MCF 10A (cell line): ENCODE data around the gene TTYH1. TPM values are rescaled to one million over a fixed set of nuclear protein-coding genes. Genes with fewer than 3 reads are reported as not detected.
"Not testable (repeated sequence)": the region's sequence is repeated elsewhere in the genome, so short reads cannot be mapped to it uniquely, and the experiment has no call there.

Experiments used
- Bru-seq: library from RNA; stranded (reverse); fragments of 400-500 nt; gene quantifications from one replicate; lab custom pipeline; 2021; lab: Mats Ljungman, UMichigan
- BruChase-seq, 2 experiments: library from RNA; stranded (reverse); fragments of 400-500 nt; gene quantifications; one replicate each; lab custom pipeline; 2021; lab: Mats Ljungman, UMichigan
- BruUV-seq: library from RNA; stranded (reverse); fragments of 400-500 nt; replicated peaks from 2 replicates; lab custom pipeline; 2021; lab: Mats Ljungman, UMichigan
- CTCF ChIA-PET: fragments of 300-600 bp; sonication (Branson Sonifier 250); formaldehyde crosslinking; extraction: SDS; loops from one replicate; lab custom pipeline; 2021; ENCODE audit warnings: antibody characterized with exemption, inconsistent platforms; lab: Yijun Ruan, JAX
- POLR2A ChIA-PET: fragments of 300-600, 350-650 bp; sonication (Branson Sonifier 250); formaldehyde crosslinking; extraction: SDS; loops from one replicate; lab custom pipeline; 2020; ENCODE audit warnings: antibody characterized with exemption, inconsistent platforms; lab: Yijun Ruan, JAX
- DNase-seq: peaks from one replicate; pipeline ENCODE4 v3.0.0-alpha.2; 2018; ENCODE audit not compliant: unreplicated experiment
- H3K27ac Mint-ChIP-seq: one replicate; pipeline ENCODE4 v1.8.0; 2022; ENCODE audit warnings: mild to moderate bottlenecking, low read depth, mixed read lengths; ENCODE audit not compliant: unreplicated experiment
- H3K27me3 Mint-ChIP-seq: one replicate; pipeline ENCODE4 v1.8.0; 2022; ENCODE audit warnings: mixed read lengths; ENCODE audit not compliant: insufficient read depth, unreplicated experiment
- H3K36me3 Mint-ChIP-seq: one replicate; pipeline ENCODE4 v1.8.0; 2022; ENCODE audit warnings: mild to moderate bottlenecking, moderate library complexity, mixed read lengths; ENCODE audit not compliant: insufficient read depth, unreplicated experiment
- H3K4me1 Mint-ChIP-seq: one replicate; pipeline ENCODE4 v1.8.0; 2022; ENCODE audit warnings: mixed read lengths; ENCODE audit not compliant: insufficient read depth, unreplicated experiment
- H3K4me3 Mint-ChIP-seq: one replicate; pipeline ENCODE4 v1.8.0; 2022; ENCODE audit warnings: mild to moderate bottlenecking, moderate library complexity, mixed read lengths; ENCODE audit not compliant: unreplicated experiment
- H3K9me3 Mint-ChIP-seq: one replicate; pipeline ENCODE4 v1.8.0; 2022; ENCODE audit warnings: mixed read lengths; ENCODE audit not compliant: unreplicated experiment
- CTCF ChIP-seq: fragments of 200-600 bp; IDR thresholded peaks from one replicate; pipeline ENCODE4 v1.8.0; 2022; ENCODE audit warnings: antibody characterized with exemption, mild to moderate bottlenecking; ENCODE audit not compliant: unreplicated experiment
- intact Hi-C: fragments of 100-400 bp; cut with micrococcal nuclease; formaldehyde crosslinking; loops from 2 replicates; pipeline ENCODE4 v1.14.1; 2022
- long read RNA-seq: library from polyadenylated mRNA; stranded (forward); transcript quantifications from one replicate; pipeline ENCODE4 v2.0.0, GENCODE V29; 2022
- total RNA-seq: library from RNA; stranded (reverse); gene quantifications from 2 replicates; pipeline ENCODE4 v1.2.3, GENCODE V29; 2022

TTYH1 gene
- total RNA-seq (not detected in 2 replicates), Bru-seq, nascent RNA (not detected), BruChase-seq, experiment 1, labeled RNA remaining after a 6-hour chase (not detected), BruChase-seq, experiment 2, labeled RNA remaining after a 2-hour chase (not detected)
- long read RNA-seq: 0 reads

GRCh38 chr19:54415208-54415900 is at the start of gene TTYH1:
Gene TTYH1, plus strand, starts transcription at chr19:54415464. Its CDS starts 89 bp downstream, at chr19:54415553.
- intact Hi-C loops: no loop called here
- H3K27me3 Mint-ChIP-seq: peaks cover 31% of the 10 kb centered on the region
- TF ChIP-seq CTCF: peak; percentile 16
- ChIA-PET POLR2A (interaction anchor here (0.6 kb wide), 1 partner anchor 103 kb away, joined by 4 read pairs; no protein-coding TSS in a partner anchor), CTCF (interaction anchor here (0.8 to 1.4 kb wide), 2 partner anchors 13 to 24 kb away, joined by 4 to 5 read pairs; no protein-coding TSS in a partner anchor)
- no peak for DNase-seq
- H3K4me3 Mint-ChIP-seq: no peak within 1 kb of the TSS
- no peaks in the 10 kb centered on the region for H3K36me3 Mint-ChIP-seq
- H3K4me1 Mint-ChIP-seq: no peaks in the 10 kb centered on the region
- no TSS peak for BruUV-seq
- no peak within 1 kb of the TSS for H3K27ac Mint-ChIP-seq
- peaks cover 32% of the 10 kb centered on the region for H3K9me3 Mint-ChIP-seq

- POLR2A ChIA-PET, DNase-seq, H3K27me3 Mint-ChIP-seq, H3K27ac Mint-ChIP-seq, H3K4me1 Mint-ChIP-seq, H3K9me3 Mint-ChIP-seq, intact Hi-C loops, H3K4me3 Mint-ChIP-seq, BruUV-seq, H3K36me3 Mint-ChIP-seq: not testable (repeated sequence)
- CTCF ChIA-PET: interaction anchor here (1.6 kb wide), 1 partner anchor 25 kb away, joined by 5 read pairs; no protein-coding TSS in a partner anchor
Observed at GRCh38 chr19:54365798-54366197, 49.5 kb upstream of the TTYH1 start.

GRCh38 chr19:54366811-54367210 is 48.5 kb upstream of the TTYH1 start:
- H3K9me3 Mint-ChIP-seq: no peaks in the 10 kb centered on the region
- no peaks in the 10 kb centered on the region for H3K4me1 Mint-ChIP-seq

DNA sequence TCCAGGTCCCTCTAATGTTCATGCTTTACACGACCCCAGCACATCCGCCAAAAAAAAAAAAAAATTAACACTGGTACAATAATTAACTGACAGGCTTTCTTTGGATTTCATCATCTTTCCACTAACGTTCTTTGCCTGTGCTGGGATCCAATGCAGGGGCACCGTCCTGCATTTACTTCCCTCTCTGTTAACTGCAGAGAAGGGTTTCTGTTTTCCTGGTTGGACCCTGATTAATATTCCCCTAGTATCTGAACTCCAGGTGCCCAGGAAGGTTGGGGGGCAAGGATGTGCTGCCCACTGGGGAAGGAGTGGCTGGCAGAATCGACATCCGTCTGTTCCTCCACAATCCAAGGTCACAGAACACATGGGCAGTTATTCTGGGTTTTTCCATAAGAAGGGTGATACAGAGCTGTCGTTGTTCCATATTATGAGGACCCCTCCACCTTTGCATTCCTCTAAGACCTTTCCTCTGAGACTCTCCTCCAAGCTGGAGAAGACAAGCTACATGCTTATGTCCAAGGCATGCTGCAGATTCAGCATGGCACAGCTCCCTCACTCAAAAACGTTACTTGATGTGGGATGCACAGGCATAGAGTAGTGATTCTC is 46.1 kb upstream of the TTYH1 start:
- ChIA-PET CTCF (interaction anchor here (1.0 kb wide), 1 partner anchor 23 kb away, joined by 3 read pairs; no protein-coding TSS in a partner anchor), POLR2A (no interaction called here)
- Mint-ChIP-seq H3K9me3 (no peaks in the 10 kb centered on the region), H3K4me1 (no peaks in the 10 kb centered on the region), H3K4me3 (no peak overlapping the region), H3K36me3 (no peaks in the 10 kb centered on the region), H3K27ac (no peak overlapping the region), H3K27me3 (no peaks in the 10 kb centered on the region)
- DNase-seq: no peak
- BruUV-seq: no TSS peak
- intact Hi-C loops: no loop called here
- no peak for TF ChIP-seq CTCF

More at GRCh38 chr19:54366811-54367210, 48.5 kb upstream of the TTYH1 start:
- no peaks in the 10 kb centered on the region for H3K36me3 Mint-ChIP-seq
- POLR2A ChIA-PET: no interaction called here
- CTCF ChIA-PET: interaction anchor here (0.6 kb wide), 1 partner anchor 22 kb away, joined by 3 read pairs; no protein-coding TSS in a partner anchor
- no peak for TF ChIP-seq CTCF
- intact Hi-C loops: no loop called here
- no peaks in the 10 kb centered on the region for H3K27me3 Mint-ChIP-seq
- no TSS peak for BruUV-seq
- no peak for DNase-seq
- H3K27ac Mint-ChIP-seq: no peak overlapping the region
- no peak overlapping the region for H3K4me3 Mint-ChIP-seq

DNA sequence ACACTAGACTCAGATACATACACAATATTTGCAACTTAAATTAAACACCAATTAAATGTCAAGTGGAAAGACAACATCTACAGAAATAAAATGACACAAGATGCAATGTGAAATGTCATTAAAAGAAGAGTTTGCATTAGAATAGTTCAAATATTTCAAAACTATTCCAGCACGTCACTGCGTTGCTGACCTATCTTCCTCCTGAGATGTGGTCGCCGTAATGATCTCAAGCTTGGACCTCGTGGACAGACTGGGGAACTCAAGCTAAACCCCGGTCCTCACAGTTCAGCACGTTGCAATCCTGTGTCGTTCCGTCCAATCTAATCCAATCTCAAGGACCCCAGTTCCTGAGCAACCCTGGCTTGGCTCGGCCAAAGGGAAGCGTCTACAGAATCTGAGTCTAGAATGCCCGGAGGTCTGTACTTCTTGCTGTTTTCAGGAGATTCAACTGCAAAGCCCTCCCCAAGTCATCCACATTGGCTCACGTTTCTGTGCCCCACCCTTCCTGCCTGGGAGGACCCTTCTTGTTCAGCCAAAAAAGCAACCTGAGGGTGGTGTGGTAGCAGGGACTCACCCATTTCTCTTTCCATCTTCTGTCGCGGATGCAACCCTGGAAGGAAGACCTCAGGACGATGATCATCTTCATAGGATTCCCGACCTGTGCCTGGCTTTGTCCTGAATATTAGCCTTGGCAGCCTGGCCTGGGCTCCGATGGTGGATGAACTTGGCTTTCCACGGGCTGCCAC is 45.4 kb upstream of the TTYH1 start:
- POLR2A ChIA-PET, H3K4me3 Mint-ChIP-seq, DNase-seq, H3K27me3 Mint-ChIP-seq, H3K9me3 Mint-ChIP-seq, intact Hi-C loops, H3K36me3 Mint-ChIP-seq, BruUV-seq, H3K27ac Mint-ChIP-seq, H3K4me1 Mint-ChIP-seq: not testable (repeated sequence)
- CTCF ChIA-PET: interaction anchor here (0.6 to 1.0 kb wide), 2 partner anchors 22 to 346 kb away, joined by 3 read pairs; no protein-coding TSS in a partner anchor

DNA sequence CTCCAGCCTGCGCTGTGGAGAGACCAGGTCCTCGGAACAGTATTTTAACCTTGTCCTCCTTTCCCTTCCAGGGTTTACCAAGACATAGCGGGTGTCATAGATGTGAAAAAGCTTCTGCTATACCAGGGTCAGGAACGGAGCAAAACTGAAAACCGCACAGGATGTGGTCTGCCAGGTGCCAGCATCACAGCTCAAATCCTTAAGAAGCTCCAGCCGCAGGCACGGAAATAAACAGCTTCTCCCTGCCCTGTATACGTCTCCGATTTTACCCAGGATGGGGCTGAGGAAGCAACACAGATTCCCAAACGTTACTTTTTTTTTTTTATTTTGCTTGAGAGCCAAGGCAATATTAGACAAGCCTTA is 44.8 kb upstream of the TTYH1 start:
- H3K4me1 Mint-ChIP-seq, H3K9me3 Mint-ChIP-seq, H3K36me3 Mint-ChIP-seq, BruUV-seq, DNase-seq, H3K27me3 Mint-ChIP-seq, H3K4me3 Mint-ChIP-seq, H3K27ac Mint-ChIP-seq, intact Hi-C loops, POLR2A ChIA-PET: not testable (repeated sequence)
- CTCF ChIA-PET: interaction anchor here (0.6 kb wide), 1 partner anchor 346 kb away, joined by 3 read pairs; no protein-coding TSS in a partner anchor
